Measurements from ENCODE around the gene FAM32A.

The FAM32A gene

DNA sequence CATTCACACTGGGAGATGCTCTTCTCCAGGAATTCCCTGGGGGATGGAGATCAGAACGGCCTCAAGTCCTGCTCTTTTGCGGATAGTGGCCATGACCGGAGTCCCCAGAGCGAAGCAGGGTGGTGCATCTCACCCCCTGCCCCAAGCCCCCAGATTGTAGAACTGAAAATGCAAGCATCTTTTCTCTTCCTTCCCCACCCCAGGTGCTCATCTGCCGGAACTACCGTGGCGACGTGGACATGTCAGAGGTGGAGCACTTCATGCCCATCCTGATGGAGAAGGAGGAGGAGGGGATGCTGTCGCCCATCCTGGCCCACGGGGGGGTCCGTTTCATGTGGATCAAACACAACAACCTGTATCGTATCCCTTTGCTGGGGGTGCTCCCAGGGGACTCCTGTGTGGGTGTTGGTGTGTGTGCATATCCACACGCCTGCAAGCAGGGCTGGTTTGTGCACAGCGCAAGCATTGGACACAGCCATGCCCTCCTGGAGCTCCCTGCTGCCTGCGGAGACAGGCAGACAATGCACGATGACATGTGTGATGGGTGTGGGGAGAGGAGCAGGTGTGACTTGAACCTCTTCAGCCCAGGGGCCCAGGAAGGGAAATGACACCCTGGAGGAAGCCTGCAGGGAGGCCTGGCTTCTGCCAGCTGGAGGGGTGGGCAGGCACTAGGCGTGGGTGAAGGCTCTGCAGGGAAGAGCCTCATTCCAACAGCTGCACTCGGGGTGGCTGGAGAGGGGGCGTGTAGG lies 18.2 kb downstream of the FAM32A start:
- no peaks in the 10 kb centered on the region for H3K27me3 ChIP-seq (replicated peaks; ENCODE audit: control insufficient read depth, insufficient read depth, low read length)
- peaks cover 59% of the 10 kb centered on the region for H3K36me3 ChIP-seq (ENCODE audit: control insufficient read depth, insufficient read depth, low read length, severe bottlenecking)
- DNase-seq (ENCODE audit: low read depth), result no peak
- H3K9ac ChIP-seq (ENCODE audit: low read length), result no peak overlapping the region
- H3K4me3 ChIP-seq (ENCODE audit: low read length), result no peak overlapping the region
- H3K4me1 ChIP-seq (ENCODE audit: control insufficient read depth, insufficient read depth, low read length), result peaks cover 52% of the 10 kb centered on the region
- no peaks in the 10 kb centered on the region for H3K9me3 ChIP-seq (ENCODE audit: control insufficient read depth, low read length)

DNA sequence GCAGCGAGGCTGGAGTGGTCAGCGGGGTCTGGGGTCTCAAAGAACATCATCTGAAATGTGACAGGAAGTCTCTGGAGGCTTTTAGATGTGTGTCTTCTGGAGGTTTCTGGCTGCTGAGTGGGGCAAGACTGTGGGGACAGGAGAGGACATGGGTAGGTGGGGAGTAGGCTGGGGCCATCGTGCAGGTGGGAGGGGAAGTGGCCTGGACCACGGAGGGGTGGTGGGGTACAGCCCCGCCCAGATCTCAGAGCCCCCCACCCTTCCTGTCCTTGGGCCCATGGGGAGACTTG lies 18.7 kb downstream of the FAM32A start:
- Histone ChIP-seq H3K36me3 (ENCODE audit: control insufficient read depth, insufficient read depth, low read length, severe bottlenecking) (peaks cover 64% of the 10 kb centered on the region), H3K4me1 (ENCODE audit: control insufficient read depth, insufficient read depth, low read length) (peaks cover 47% of the 10 kb centered on the region)

DNA sequence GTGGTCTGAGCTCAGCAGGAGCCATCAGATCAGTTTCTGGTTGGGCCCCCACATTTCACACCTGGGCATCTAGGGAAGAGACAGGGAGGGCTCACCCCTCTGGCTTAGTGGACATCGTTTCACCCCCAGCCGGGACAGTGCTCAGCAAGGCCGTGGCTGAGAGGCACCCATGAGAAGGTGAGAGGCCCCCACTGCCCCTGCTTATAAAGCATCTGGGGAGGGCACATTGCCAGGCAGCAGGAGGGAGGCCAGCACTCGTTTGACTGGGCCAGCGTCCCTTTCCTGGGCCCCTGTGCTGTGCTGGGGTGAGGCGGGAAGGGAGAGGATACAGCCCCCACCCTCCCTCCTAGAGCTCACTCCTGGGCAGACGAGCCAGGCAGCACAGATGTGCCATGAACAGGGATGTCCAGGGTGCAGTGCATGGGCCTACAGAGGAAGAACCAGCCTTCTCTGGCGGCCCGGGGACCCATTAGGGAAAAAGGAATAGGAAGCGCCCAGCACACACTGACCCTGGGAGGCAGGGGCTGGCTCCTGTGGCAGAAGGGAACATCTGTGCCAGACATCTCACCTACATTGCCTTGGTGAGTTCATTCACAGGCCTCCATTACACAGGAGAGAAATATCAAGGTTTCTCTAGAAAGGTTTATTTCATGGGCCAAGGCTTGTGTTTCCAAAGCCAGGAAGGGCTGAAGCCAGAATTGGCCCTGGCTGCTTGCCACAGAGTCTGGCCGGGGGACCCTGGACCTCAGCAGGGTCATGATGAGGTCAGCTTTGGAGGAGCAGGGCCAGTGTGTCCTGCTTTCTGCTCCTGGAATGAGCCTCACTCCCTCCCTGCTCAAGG lies 20.2 kb downstream of the FAM32A start:
- Histone ChIP-seq H3K27me3 (replicated peaks; ENCODE audit: control insufficient read depth, insufficient read depth, low read length) (no peaks in the 10 kb centered on the region), H3K4me1 (ENCODE audit: control insufficient read depth, insufficient read depth, low read length) (peaks cover 32% of the 10 kb centered on the region), H3K4me3 (ENCODE audit: low read length) (no peak overlapping the region), H3K9ac (ENCODE audit: low read length) (peak overlapping the region; percentile 33), H3K36me3 (ENCODE audit: control insufficient read depth, insufficient read depth, low read length, severe bottlenecking) (peaks cover 79% of the 10 kb centered on the region), H3K9me3 (ENCODE audit: control insufficient read depth, low read length) (no peaks in the 10 kb centered on the region)
- no peak for DNase-seq (ENCODE audit: low read depth)

More for the DNA sequence above, 18.7 kb downstream of the FAM32A start:
- H3K27me3 ChIP-seq (replicated peaks; ENCODE audit: control insufficient read depth, insufficient read depth, low read length), result no peaks in the 10 kb centered on the region
- H3K4me3 ChIP-seq (ENCODE audit: low read length), result no peak overlapping the region
- DNase-seq (ENCODE audit: low read depth), result no peak
- H3K9me3 ChIP-seq (ENCODE audit: control insufficient read depth, low read length), result no peaks in the 10 kb centered on the region
- no peak overlapping the region for H3K9ac ChIP-seq (ENCODE audit: low read length)

DNA sequence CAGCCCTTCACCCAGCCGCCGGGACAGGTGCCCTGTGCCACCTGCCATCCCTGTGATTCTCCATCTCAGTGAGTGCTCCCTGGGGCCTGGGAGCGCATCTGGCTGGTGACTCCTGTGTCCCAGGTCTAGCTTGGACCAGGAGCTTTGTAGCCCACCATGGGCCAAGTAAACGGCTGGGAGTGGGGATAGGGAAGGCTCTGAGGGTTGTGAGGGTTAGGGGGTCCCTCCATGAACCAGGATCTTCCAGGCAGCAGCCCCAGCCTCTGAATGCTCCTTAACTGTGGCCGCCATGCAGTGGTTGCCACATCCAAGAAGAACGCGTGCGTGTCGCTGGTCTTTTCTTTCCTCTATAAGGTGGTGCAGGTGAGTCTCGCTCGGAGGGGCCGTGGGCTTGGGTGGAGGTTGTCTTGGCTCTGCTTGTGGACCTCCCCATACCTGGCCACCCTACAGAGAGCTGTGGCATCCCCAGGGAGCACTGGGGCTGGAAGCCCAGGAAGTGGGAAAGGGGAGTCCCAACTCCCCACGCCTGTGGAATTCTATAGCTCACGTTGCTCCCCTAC lies 20.9 kb downstream of the FAM32A start:
- Histone ChIP-seq H3K9me3 (ENCODE audit: control insufficient read depth, low read length) (no peaks in the 10 kb centered on the region), H3K4me3 (ENCODE audit: low read length) (no peak overlapping the region), H3K36me3 (ENCODE audit: control insufficient read depth, insufficient read depth, low read length, severe bottlenecking) (peaks cover 83% of the 10 kb centered on the region), H3K27me3 (replicated peaks; ENCODE audit: control insufficient read depth, insufficient read depth, low read length) (no peaks in the 10 kb centered on the region), H3K9ac (ENCODE audit: low read length) (no peak overlapping the region), H3K4me1 (ENCODE audit: control insufficient read depth, insufficient read depth, low read length) (peaks cover 25% of the 10 kb centered on the region)
- no peak for DNase-seq (ENCODE audit: low read depth)

DNA sequence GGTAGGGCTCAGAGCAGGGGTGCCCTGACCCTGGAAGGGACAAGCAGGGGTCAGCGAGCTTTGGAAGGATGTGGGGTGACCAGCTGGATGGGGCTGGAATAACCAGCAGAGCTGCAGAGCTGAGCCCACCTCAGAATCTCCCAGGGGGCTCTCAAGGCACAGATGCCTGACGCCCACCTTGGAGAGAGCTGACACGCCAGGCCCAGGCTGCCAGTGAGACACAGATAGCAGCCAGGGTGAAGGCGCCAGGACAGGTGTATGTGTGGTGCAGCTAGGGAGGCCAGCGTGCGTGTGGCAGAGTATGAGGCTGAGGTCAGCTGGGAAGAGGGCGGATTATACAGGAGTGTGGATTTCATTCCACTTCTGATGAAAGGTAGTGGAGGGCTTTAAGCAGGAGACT lies 21.4 kb downstream of the FAM32A start:
- peaks cover 87% of the 10 kb centered on the region for H3K36me3 ChIP-seq (ENCODE audit: control insufficient read depth, insufficient read depth, low read length, severe bottlenecking)
- H3K9me3 ChIP-seq (ENCODE audit: control insufficient read depth, low read length), result no peaks in the 10 kb centered on the region
- no peak for DNase-seq (ENCODE audit: low read depth)
- peaks cover 25% of the 10 kb centered on the region for H3K4me1 ChIP-seq (ENCODE audit: control insufficient read depth, insufficient read depth, low read length)
- no peaks in the 10 kb centered on the region for H3K27me3 ChIP-seq (replicated peaks; ENCODE audit: control insufficient read depth, insufficient read depth, low read length)
- H3K4me3 ChIP-seq (ENCODE audit: low read length), result no peak overlapping the region
- H3K9ac ChIP-seq (ENCODE audit: low read length), result no peak overlapping the region

DNA sequence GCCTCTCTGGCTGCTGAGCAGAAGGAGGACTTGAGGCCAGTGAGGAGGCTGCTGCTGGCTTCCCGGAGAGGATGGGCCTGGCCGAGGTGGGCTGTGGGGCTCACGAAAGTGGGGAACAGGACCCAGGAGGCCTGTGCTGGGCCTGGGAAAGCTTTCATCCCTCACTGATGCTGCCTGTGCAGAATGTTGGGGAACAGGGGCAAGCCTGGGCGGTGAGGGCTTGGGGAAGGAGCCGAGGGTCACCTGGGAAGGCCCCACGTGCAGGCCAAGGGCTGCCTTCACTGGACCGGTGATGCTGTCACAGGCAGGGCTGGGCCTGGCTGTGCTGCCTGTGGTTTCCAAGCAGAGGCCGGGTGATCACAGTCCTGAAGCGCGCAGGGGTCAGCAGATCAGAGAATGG lies 21.9 kb downstream of the FAM32A start:
- Histone ChIP-seq H3K27me3 (replicated peaks; ENCODE audit: control insufficient read depth, insufficient read depth, low read length) (no peaks in the 10 kb centered on the region), H3K4me1 (ENCODE audit: control insufficient read depth, insufficient read depth, low read length) (peaks cover 21% of the 10 kb centered on the region), H3K36me3 (ENCODE audit: control insufficient read depth, insufficient read depth, low read length, severe bottlenecking) (peaks cover 89% of the 10 kb centered on the region), H3K9me3 (ENCODE audit: control insufficient read depth, low read length) (no peaks in the 10 kb centered on the region), H3K4me3 (ENCODE audit: low read length) (no peak overlapping the region), H3K9ac (ENCODE audit: low read length) (no peak overlapping the region)
- DNase-seq (ENCODE audit: low read depth), result no peak

DNA sequence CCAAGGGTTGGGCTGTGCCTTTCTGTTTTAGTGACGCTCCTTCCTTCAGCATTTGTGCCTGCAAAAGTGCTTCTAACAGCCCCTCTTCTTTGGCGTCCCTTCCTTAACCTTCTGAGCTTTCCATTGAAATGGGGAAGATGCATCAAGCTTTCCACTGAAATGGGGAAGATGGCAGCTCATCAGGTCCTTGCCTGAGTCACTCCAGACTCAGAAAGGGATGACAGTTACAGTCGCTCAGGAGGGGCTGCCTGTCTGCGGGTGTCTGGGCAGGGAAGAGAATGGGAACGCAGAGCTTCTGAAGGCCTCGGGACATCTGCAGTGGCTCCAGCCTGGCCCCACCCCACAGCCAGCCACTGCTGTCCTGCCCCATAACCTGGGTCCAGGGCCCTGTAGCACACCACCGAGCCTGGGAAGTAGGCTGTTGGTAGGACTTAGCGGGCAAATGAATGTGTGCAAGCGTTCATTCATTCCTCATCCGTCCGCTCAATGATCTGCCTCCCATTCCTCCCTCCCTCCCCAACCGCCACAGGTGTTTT lies 22.3 kb downstream of the FAM32A start:
- no peak for DNase-seq (ENCODE audit: low read depth)

DNA sequence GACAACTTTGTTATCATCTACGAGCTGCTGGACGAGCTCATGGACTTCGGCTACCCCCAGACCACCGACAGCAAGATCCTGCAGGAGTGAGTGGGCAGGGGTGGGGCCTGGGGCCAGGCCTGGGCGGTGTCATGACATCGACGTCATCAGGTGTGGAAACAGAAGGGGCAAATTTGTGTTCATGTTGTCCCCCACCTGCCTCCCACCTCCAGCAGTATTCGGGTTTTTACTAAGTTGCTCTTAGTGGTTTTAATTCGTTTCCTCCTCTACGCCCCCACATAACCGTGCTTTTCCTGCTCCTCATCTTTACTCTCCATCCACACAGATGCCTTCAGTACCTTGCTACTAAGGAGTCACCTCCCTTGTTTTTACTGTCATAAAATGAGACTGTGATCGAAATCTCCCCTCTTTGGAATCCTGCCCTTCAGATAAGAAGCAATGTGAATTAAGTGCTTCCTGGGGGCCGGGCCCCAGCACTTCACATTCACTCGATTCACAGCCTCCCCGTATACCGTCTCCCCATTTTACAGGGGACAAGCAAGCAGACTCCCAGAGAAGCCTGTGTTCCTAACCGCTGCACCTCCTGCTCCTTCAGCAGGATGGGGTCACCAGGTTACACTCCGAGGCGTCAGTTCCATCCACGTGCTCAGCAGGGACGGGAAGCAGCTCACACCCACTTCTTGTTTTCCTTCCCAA lies 23.0 kb downstream of the FAM32A start:
- Histone ChIP-seq H3K27me3 (replicated peaks; ENCODE audit: control insufficient read depth, insufficient read depth, low read length) (no peaks in the 10 kb centered on the region), H3K4me1 (ENCODE audit: control insufficient read depth, insufficient read depth, low read length) (peaks cover 24% of the 10 kb centered on the region), H3K9me3 (ENCODE audit: control insufficient read depth, low read length) (no peaks in the 10 kb centered on the region), H3K4me3 (ENCODE audit: low read length) (no peak overlapping the region), H3K9ac (ENCODE audit: low read length) (no peak overlapping the region), H3K36me3 (ENCODE audit: control insufficient read depth, insufficient read depth, low read length, severe bottlenecking) (peaks cover 86% of the 10 kb centered on the region)
- DNase-seq (ENCODE audit: low read depth), result no peak

More for the DNA sequence above, 22.3 kb downstream of the FAM32A start:
- H3K9me3 ChIP-seq (ENCODE audit: control insufficient read depth, low read length), result no peaks in the 10 kb centered on the region
- peaks cover 19% of the 10 kb centered on the region for H3K4me1 ChIP-seq (ENCODE audit: control insufficient read depth, insufficient read depth, low read length)
- no peak overlapping the region for H3K9ac ChIP-seq (ENCODE audit: low read length)
- H3K4me3 ChIP-seq (ENCODE audit: low read length), result no peak overlapping the region
- H3K27me3 ChIP-seq (replicated peaks; ENCODE audit: control insufficient read depth, insufficient read depth, low read length), result no peaks in the 10 kb centered on the region
- H3K36me3 ChIP-seq (ENCODE audit: control insufficient read depth, insufficient read depth, low read length, severe bottlenecking), result peaks cover 89% of the 10 kb centered on the region

DNA sequence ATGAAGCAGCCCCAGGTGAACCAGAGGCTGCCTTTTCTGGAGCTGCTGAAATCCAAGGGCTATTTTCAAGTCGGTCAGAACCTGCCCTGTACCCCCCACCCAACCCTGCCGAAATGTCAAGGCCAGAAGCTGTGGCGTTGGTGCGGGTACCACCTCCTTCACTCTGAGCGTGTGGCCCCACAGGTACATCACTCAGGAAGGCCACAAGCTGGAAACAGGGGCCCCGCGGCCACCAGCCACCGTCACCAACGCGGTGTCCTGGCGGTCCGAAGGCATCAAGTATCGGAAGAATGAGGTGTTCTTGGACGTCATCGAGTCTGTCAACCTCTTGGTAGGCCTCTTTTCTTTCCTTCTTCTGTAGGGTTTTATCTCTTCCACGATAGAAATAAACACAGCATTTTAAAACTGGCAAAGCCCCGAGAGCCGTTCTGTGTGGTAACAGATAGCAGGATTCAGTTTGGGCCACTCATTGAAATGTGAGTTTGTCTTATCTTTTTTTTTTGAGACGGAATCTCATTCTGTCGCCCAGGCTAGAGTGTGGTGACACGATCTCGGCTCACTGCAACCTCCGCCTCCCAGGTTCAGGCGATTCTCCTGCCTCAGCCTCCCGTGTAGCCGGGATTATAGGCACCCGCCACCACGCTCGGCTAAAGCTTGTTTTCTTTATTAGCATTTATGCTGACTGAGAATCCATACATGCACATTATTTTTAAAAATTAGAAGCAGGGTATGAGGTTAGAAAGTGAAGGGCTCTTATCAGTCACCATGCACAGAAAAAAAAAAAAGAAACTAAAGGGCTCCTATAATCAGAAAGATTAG lies 23.8 kb downstream of the FAM32A start:
- H3K36me3 ChIP-seq (ENCODE audit: control insufficient read depth, insufficient read depth, low read length, severe bottlenecking), result peaks cover 81% of the 10 kb centered on the region
- no peaks in the 10 kb centered on the region for H3K27me3 ChIP-seq (replicated peaks; ENCODE audit: control insufficient read depth, insufficient read depth, low read length)

DNA sequence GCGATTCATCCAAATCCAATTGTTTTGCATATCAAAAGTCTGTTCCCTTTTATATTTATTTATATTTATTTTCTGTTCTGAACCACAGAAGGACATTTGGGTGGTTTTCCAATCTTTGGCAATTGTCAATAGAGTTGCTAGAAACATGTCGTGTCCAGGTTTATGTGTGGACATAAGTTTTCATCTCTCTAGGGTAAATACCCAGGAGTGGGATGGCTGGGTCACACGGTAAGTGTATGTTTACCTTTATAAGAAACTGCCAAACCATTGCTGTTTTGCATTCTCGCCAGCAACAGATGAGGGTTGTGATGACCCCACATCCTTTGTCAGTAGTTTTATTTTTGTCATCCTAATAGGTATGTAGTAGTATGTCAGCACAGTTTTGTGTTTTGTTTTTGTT lies 25.0 kb downstream of the FAM32A start:
- H3K9me3 ChIP-seq (ENCODE audit: control insufficient read depth, low read length), result no peaks in the 10 kb centered on the region
- H3K27me3 ChIP-seq (replicated peaks; ENCODE audit: control insufficient read depth, insufficient read depth, low read length), result no peaks in the 10 kb centered on the region
- H3K4me3 ChIP-seq (ENCODE audit: low read length), result no peak overlapping the region
- no peak for DNase-seq (ENCODE audit: low read depth)
- H3K9ac ChIP-seq (ENCODE audit: low read length), result no peak overlapping the region
- peaks cover 78% of the 10 kb centered on the region for H3K36me3 ChIP-seq (ENCODE audit: control insufficient read depth, insufficient read depth, low read length, severe bottlenecking)
- H3K4me1 ChIP-seq (ENCODE audit: control insufficient read depth, insufficient read depth, low read length), result peaks cover 18% of the 10 kb centered on the region

More for the DNA sequence above, 23.8 kb downstream of the FAM32A start:
- no peak overlapping the region for H3K4me3 ChIP-seq (ENCODE audit: low read length)
- no peak overlapping the region for H3K9ac ChIP-seq (ENCODE audit: low read length)
- H3K4me1 ChIP-seq (ENCODE audit: control insufficient read depth, insufficient read depth, low read length), result peaks cover 25% of the 10 kb centered on the region
- H3K9me3 ChIP-seq (ENCODE audit: control insufficient read depth, low read length), result no peaks in the 10 kb centered on the region
- DNase-seq (ENCODE audit: low read depth), result no peak

All from adipocyte (in vitro differentiated cells).